Measurements from ENCODE around the gene ATOSA.
A peak's percentile ranks its signal among the peaks of the same experiment; 100 is the strongest.

The ATOSA gene

DNA sequence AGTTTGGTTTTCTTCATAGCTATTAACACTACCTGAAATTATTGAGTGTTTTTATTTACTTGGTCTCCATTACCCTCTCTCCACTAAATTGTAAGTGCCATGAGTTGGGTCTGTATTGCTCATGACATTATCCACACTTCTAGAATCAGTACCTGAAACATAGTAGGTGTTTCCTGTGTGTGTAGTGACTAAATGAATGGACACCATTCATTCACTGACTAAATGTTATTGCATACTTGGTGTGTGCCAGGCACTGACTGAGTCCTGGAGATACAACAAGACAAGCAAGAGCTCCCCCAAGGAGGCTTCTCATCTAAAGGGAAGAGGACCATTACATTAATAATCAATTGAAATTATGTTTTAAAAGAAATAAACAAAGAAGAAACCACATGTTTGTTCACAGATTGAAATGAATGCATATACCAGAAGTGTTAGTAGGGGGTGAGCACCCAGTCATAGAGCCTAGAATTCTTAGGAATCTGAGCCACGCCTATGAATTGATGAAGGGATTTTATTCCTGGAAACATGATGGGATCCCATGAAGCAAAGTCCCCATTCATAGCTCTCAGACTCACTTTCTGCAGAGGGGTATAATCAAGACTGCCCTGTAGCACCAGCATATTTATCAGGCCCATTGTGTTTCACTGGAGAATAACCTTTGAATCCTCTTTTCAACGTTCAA lies 31.7 kb upstream of the ATOSA start:
- no peak for DNase-seq (ENCODE audit: low read depth)
- Histone ChIP-seq H3K36me3 (ENCODE audit: control insufficient read depth, insufficient read depth, low read length, severe bottlenecking) (no peaks in the 10 kb centered on the region), H3K9ac (ENCODE audit: low read length) (no peak overlapping the region), H3K4me1 (ENCODE audit: control insufficient read depth, insufficient read depth, low read length) (peaks cover 26% of the 10 kb centered on the region), H3K9me3 (ENCODE audit: control insufficient read depth, low read length) (no peaks in the 10 kb centered on the region), H3K4me3 (ENCODE audit: low read length) (no peak overlapping the region), H3K27me3 (replicated peaks; ENCODE audit: control insufficient read depth, insufficient read depth, low read length) (no peaks in the 10 kb centered on the region)

DNA sequence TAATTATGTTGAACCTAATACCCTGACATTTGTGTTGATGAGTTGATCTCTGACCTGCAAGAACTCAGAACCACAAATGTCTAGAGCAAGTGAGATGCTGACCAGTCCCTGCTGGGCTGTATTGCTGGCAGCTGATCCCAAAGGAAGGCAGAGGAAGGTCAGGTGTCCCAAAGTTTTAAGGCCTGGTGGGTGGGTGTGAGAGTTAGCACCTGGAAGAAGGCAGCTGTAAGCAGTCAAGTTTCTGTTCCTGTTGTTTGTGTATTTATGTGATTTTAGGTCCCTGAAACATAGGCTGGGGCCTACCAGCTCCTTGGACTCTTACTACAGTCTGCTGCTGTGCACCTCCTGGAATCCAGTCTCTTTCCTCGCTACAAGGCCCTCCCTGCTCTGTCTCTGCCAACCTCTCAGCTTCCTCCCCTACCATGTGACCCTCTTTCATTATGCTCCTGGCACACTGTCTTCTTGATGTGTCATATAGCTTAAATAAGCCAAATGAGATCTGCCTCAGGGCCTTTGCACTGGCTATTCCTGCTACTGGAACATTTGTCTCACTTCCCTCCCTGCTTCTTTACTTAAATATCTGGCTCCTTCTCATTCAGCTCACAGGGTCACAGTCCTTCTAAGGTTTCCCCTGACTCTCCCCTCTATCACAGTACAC lies 31.0 kb upstream of the ATOSA start:
- DNase-seq (ENCODE audit: low read depth) = no peak
- no peak overlapping the region for H3K9ac ChIP-seq (ENCODE audit: low read length)
- no peak overlapping the region for H3K4me3 ChIP-seq (ENCODE audit: low read length)
- no peaks in the 10 kb centered on the region for H3K9me3 ChIP-seq (ENCODE audit: control insufficient read depth, low read length)
- no peaks in the 10 kb centered on the region for H3K36me3 ChIP-seq (ENCODE audit: control insufficient read depth, insufficient read depth, low read length, severe bottlenecking)
- no peaks in the 10 kb centered on the region for H3K27me3 ChIP-seq (replicated peaks; ENCODE audit: control insufficient read depth, insufficient read depth, low read length)
- H3K4me1 ChIP-seq (ENCODE audit: control insufficient read depth, insufficient read depth, low read length) = peaks cover 27% of the 10 kb centered on the region

DNA sequence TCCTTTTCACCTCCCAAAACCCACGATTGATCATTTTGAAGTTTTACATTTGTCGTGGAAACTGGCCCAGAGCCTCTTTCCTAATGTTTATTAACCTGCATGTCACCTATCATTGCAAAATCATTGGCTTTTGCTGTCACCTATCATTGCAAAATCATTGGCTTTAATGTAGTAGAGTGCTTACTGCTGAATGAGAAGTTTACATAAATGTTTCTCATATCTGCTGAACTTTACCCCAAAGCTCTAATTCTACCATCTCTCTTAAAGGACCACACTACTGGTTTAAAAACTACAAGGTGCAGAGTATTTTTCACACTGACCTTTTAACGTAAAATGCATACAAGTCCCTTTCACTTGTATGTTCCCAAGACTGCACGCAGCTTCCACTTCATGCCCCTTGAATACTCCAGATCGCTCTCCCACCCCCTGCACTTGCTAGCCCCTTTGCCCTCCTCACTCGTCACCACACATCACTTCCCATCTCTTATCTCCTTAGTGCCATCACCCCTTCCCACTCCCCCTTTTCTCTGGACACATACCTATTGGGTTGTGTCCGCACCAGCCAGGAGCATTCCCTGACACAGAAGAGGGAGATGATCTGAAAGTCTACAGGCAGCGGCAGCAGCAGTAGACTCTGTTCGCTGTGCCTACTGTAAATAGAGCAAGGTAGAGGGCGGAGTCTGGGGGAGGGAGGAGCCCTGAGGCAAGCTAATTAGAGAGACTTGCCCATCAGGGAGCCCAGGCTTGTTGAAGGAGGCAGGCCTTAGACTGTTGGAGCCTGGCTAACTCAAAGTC lies 30.2 kb upstream of the ATOSA start:
- Histone ChIP-seq H3K4me3 (ENCODE audit: low read length) (no peak overlapping the region), H3K36me3 (ENCODE audit: control insufficient read depth, insufficient read depth, low read length, severe bottlenecking) (no peaks in the 10 kb centered on the region), H3K9me3 (ENCODE audit: control insufficient read depth, low read length) (no peaks in the 10 kb centered on the region), H3K27me3 (replicated peaks; ENCODE audit: control insufficient read depth, insufficient read depth, low read length) (no peaks in the 10 kb centered on the region), H3K4me1 (ENCODE audit: control insufficient read depth, insufficient read depth, low read length) (peaks cover 27% of the 10 kb centered on the region), H3K9ac (ENCODE audit: low read length) (no peak overlapping the region)
- DNase-seq (ENCODE audit: low read depth) = no peak

DNA sequence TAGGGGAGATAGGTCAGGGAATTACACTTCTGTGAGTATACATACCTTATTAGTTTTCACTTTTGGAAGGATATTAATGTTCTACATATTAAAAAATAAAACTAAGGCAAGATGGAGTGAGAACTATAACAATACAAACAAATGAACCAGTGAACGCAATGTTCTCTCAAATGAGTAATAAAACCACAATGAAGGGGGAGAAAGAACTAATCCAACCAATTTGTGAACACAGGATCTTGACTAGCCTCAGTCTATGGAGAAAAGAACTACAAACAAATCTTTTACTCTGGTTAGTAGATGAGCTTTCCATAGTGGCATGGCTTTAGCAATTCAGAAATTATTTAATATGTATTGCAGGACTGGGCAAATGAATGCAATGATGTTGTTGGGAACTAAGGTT lies 26.9 kb upstream of the ATOSA start:
- Histone ChIP-seq H3K27me3 (replicated peaks; ENCODE audit: control insufficient read depth, insufficient read depth, low read length) (no peaks in the 10 kb centered on the region), H3K4me1 (ENCODE audit: control insufficient read depth, insufficient read depth, low read length) (peaks cover 27% of the 10 kb centered on the region), H3K36me3 (ENCODE audit: control insufficient read depth, insufficient read depth, low read length, severe bottlenecking) (no peaks in the 10 kb centered on the region), H3K9ac (ENCODE audit: low read length) (no peak overlapping the region), H3K9me3 (ENCODE audit: control insufficient read depth, low read length) (no peaks in the 10 kb centered on the region), H3K4me3 (ENCODE audit: low read length) (no peak overlapping the region)
- DNase-seq (ENCODE audit: low read depth) = no peak

DNA sequence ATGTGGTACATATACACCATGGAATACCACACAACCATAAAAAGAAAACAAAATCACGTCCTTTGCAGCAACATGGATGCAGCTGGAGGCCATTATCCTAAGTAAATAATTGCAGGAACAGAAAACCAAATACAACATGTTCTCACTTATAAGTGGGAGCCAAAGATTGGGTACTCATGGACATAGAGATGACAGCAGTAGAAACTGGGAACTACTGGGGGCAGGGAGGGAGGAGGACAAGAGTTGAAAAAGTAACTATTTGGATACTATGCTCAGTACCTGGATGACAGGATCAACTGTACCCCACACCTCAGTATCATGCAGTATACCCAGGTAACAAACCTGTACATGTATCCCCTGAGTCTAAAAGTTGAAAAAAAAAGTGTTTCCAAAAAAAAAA lies 23.2 kb upstream of the ATOSA start:
- H3K9ac ChIP-seq (ENCODE audit: low read length) = no peak overlapping the region
- H3K4me3 ChIP-seq (ENCODE audit: low read length) = no peak overlapping the region
- no peaks in the 10 kb centered on the region for H3K9me3 ChIP-seq (ENCODE audit: control insufficient read depth, low read length)
- no peaks in the 10 kb centered on the region for H3K27me3 ChIP-seq (replicated peaks; ENCODE audit: control insufficient read depth, insufficient read depth, low read length)
- no peaks in the 10 kb centered on the region for H3K36me3 ChIP-seq (ENCODE audit: control insufficient read depth, insufficient read depth, low read length, severe bottlenecking)
- DNase-seq (ENCODE audit: low read depth) = no peak
- peaks cover 7% of the 10 kb centered on the region for H3K4me1 ChIP-seq (ENCODE audit: control insufficient read depth, insufficient read depth, low read length)

DNA sequence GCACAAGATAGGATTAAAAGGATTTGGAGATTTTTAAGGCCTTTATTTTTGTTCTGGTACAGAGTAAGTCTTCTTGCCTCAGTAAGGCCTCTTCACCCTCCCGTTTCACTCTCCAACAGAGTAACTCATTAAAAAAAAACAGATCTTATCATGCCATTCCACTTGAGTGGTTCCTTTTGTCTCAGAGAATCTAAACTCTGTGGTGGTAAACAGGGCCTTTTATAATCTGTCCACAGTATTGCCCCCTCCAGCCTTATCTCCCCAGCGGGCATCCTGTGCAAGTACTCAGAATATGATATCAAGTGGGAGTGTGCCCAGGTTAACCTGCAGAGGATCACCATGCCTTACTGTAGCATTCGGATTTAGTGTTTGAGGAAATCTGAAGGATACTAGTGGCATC lies 20.3 kb upstream of the ATOSA start:
- no peaks in the 10 kb centered on the region for H3K9me3 ChIP-seq (ENCODE audit: control insufficient read depth, low read length)
- no peak for DNase-seq (ENCODE audit: low read depth)
- H3K27me3 ChIP-seq (replicated peaks; ENCODE audit: control insufficient read depth, insufficient read depth, low read length) = no peaks in the 10 kb centered on the region
- H3K9ac ChIP-seq (ENCODE audit: low read length) = no peak overlapping the region
- H3K36me3 ChIP-seq (ENCODE audit: control insufficient read depth, insufficient read depth, low read length, severe bottlenecking) = no peaks in the 10 kb centered on the region
- no peak overlapping the region for H3K4me3 ChIP-seq (ENCODE audit: low read length)
- H3K4me1 ChIP-seq (ENCODE audit: control insufficient read depth, insufficient read depth, low read length) = no peaks in the 10 kb centered on the region

DNA sequence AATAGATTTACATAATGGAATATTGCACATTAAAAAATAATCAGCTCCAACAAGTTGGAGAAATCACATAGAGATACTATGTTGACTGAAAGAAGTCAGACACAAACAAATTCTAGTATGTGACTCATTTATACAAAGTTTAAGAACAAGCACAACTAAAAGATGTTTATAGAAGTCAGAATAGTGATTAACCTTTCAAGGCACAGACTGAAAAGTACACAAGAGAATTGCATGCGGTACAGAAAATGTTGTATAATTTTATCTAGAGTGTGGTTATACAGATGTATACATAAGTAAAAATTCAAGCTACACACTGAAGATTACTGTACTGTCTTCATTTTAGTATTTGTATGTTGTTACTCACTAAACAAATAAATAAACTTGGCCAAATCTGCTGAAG lies 19.3 kb upstream of the ATOSA start:
- Histone ChIP-seq H3K9me3 (ENCODE audit: control insufficient read depth, low read length) (no peaks in the 10 kb centered on the region), H3K27me3 (replicated peaks; ENCODE audit: control insufficient read depth, insufficient read depth, low read length) (no peaks in the 10 kb centered on the region), H3K4me1 (ENCODE audit: control insufficient read depth, insufficient read depth, low read length) (no peaks in the 10 kb centered on the region), H3K36me3 (ENCODE audit: control insufficient read depth, insufficient read depth, low read length, severe bottlenecking) (no peaks in the 10 kb centered on the region), H3K4me3 (ENCODE audit: low read length) (no peak overlapping the region), H3K9ac (ENCODE audit: low read length) (no peak overlapping the region)
- DNase-seq (ENCODE audit: low read depth) = peak; percentile 6

DNA sequence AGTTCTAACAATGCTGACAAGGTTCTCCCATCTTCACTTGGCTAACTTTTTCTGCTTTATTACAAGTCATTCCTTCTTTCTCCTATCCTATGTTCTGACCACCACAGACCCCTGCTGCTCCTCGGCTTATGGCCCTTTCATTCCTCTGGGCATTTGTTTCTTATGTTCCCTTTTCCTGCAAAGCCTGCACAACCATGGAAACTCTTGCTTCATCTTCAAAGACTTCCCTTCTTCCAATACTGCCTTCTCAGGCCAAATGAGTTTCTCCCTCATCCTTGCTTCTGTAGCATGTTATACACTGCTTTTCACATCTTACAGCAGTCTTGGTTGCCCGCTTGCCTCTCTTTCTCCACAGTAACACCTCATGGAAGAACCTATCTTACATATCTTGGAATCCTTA lies 17.9 kb upstream of the ATOSA start:
- H3K4me1 ChIP-seq (ENCODE audit: control insufficient read depth, insufficient read depth, low read length) = no peaks in the 10 kb centered on the region
- H3K9me3 ChIP-seq (ENCODE audit: control insufficient read depth, low read length) = no peaks in the 10 kb centered on the region
- H3K27me3 ChIP-seq (replicated peaks; ENCODE audit: control insufficient read depth, insufficient read depth, low read length) = no peaks in the 10 kb centered on the region
- DNase-seq (ENCODE audit: low read depth) = no peak
- H3K36me3 ChIP-seq (ENCODE audit: control insufficient read depth, insufficient read depth, low read length, severe bottlenecking) = no peaks in the 10 kb centered on the region
- H3K9ac ChIP-seq (ENCODE audit: low read length) = no peak overlapping the region
- no peak overlapping the region for H3K4me3 ChIP-seq (ENCODE audit: low read length)

DNA sequence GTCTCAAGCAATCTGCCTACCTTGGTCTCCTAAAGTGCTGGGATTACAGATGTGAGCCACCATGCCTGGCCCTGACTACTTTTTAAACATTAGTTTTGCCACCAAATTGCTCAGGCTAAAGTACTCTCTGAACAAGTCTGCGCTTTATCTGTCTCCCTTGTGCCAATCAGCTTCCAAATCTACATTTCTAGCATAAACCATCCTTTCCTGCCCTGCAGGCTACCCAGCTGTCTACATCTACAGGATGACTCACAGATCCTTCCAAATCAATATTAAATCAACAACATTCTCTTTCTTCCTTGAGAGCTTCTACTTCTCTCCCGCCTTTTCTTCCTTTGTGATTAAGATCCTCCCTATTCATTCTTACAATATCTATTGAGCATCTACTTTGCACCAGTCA lies 16.0 kb upstream of the ATOSA start:
- Histone ChIP-seq H3K9me3 (ENCODE audit: control insufficient read depth, low read length) (no peaks in the 10 kb centered on the region), H3K9ac (ENCODE audit: low read length) (no peak overlapping the region), H3K4me3 (ENCODE audit: low read length) (no peak overlapping the region), H3K27me3 (replicated peaks; ENCODE audit: control insufficient read depth, insufficient read depth, low read length) (no peaks in the 10 kb centered on the region), H3K4me1 (ENCODE audit: control insufficient read depth, insufficient read depth, low read length) (no peaks in the 10 kb centered on the region), H3K36me3 (ENCODE audit: control insufficient read depth, insufficient read depth, low read length, severe bottlenecking) (no peaks in the 10 kb centered on the region)
- no peak for DNase-seq (ENCODE audit: low read depth)

DNA sequence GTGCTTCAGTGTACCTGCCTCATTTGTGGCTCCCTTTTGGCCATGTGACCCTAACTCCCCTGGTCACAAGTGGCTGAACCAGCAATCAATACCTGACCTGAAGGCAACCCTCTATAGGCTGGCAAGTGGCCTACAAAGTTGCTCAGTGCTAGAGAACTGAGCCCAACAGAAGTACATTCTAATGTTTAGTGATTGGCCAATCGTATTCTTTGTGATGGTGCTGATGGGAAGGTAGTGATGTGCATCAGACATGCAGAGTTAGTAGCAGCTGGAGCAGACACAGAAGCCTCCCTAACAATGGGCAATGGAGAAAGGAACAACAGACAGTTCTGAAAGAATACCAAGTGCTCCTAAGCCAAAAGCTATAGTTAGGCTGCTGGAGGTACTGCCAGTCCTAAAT lies 10.4 kb upstream of the ATOSA start:
- Histone ChIP-seq H3K4me1 (ENCODE audit: control insufficient read depth, insufficient read depth, low read length) (no peaks in the 10 kb centered on the region), H3K36me3 (ENCODE audit: control insufficient read depth, insufficient read depth, low read length, severe bottlenecking) (no peaks in the 10 kb centered on the region), H3K9ac (ENCODE audit: low read length) (no peak overlapping the region), H3K9me3 (ENCODE audit: control insufficient read depth, low read length) (no peaks in the 10 kb centered on the region), H3K4me3 (ENCODE audit: low read length) (no peak overlapping the region), H3K27me3 (replicated peaks; ENCODE audit: control insufficient read depth, insufficient read depth, low read length) (no peaks in the 10 kb centered on the region)
- no peak for DNase-seq (ENCODE audit: low read depth)

DNA sequence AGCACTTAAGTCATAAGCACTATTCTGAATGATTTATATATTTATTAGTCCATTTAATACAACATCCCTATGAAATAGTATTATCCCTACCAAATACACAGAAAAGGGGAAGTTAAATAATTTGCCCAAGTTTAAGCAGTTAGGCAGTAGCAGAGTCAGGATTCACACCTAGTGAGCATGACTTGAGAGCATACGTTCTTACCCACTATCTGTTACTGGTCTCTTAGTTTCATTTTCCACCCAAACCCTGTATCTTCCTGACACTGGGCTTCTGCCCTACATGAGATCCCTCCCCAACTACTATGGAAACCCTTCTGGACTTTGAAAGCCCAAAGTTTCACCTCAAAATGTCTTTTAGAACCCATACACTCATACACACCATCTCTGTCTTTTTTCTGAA lies 4.4 kb upstream of the ATOSA start:
- H3K9ac ChIP-seq (ENCODE audit: low read length) = no peak overlapping the region
- no peak for DNase-seq (ENCODE audit: low read depth)
- no peaks in the 10 kb centered on the region for H3K9me3 ChIP-seq (ENCODE audit: control insufficient read depth, low read length)
- no peaks in the 10 kb centered on the region for H3K27me3 ChIP-seq (replicated peaks; ENCODE audit: control insufficient read depth, insufficient read depth, low read length)
- H3K36me3 ChIP-seq (ENCODE audit: control insufficient read depth, insufficient read depth, low read length, severe bottlenecking) = no peaks in the 10 kb centered on the region
- H3K4me1 ChIP-seq (ENCODE audit: control insufficient read depth, insufficient read depth, low read length) = peaks cover 13% of the 10 kb centered on the region
- no peak overlapping the region for H3K4me3 ChIP-seq (ENCODE audit: low read length)

Measured in adipocyte (in vitro differentiated cells).